HK-2 (cell line): Measurements from ENCODE around the gene ITGA3.
A peak's percentile ranks its signal among the peaks of the same experiment; 100 is the strongest.

Source experiments
- DNase-seq: peaks from one replicate; pipeline ENCODE4 v3.0.0-alpha.2; 2018; ENCODE audit not compliant: unreplicated experiment

Gene ITGA3

GRCh38 chr17:50129728-50130558, 74.0 kb downstream of the ITGA3 start, which contains the start of gene SAMD14:
TSS of gene SAMD14 (minus strand) at chr17:50130160. CDS start at chr17:50124959, 5,201 bp downstream.
- DNase-seq = peak; percentile 51

GRCh38 chr17:50130559-50131305, 74.8 kb downstream of the ITGA3 start:
- no peak for DNase-seq

GRCh38 chr17:50132104-50132794, 76.3 kb downstream of the ITGA3 start:
- DNase-seq = no peak

GRCh38 chr17:50133028-50133768, 77.3 kb downstream of the ITGA3 start:
- DNase-seq = peak; percentile 53

- no peak for DNase-seq
Observed at GRCh38 chr17:50133769-50134099, 77.8 kb downstream of the ITGA3 start.

- DNase-seq = no peak
Observed at GRCh38 chr17:50134206-50135110, 78.5 kb downstream of the ITGA3 start.

GRCh38 chr17:50135316-50136095, 79.6 kb downstream of the ITGA3 start:
- DNase-seq = no peak

GRCh38 chr17:50136096-50136687, 80.3 kb downstream of the ITGA3 start:
- DNase-seq = no peak

GRCh38 chr17:50137042-50137441, 81.1 kb downstream of the ITGA3 start:
- DNase-seq = no peak

GRCh38 chr17:50139185-50139783, 83.4 kb downstream of the ITGA3 start:
- DNase-seq = no peak
